ENCODE measurements around the gene S100PBP. TPM values are rescaled to one million over a fixed set of nuclear protein-coding genes. Genes with fewer than 3 reads are reported as not detected.

Gene S100PBP
- total RNA-seq, 4 donors from 2014 or later: 14.9 to 24.1 (median 18.6) TPM

GRCh38 chr1:32779242-32779641 lies 38.2 kb upstream of the S100PBP start:
- Histone ChIP-seq H3K27me3 (no peaks in the 10 kb centered on the region), H3K4me3 (no peak overlapping the region), H3K4me1 (peaks cover 0 to 12% (median 10%) of the 10 kb centered on the region in 4 donors), H3K36me3 (peaks cover 49 to 100% (median 97%) of the 10 kb centered on the region in 4 donors), H3K27ac (replicated peaks in 1 of 4) (no peak overlapping the region), H3K9me3 (no peaks in the 10 kb centered on the region)
- TF ChIP-seq POLR2AphosphoS5 (IDR thresholded peaks at IDR 0.05): no peak
- no peak for TF ChIP-seq EP300 (IDR thresholded peaks at IDR 0.05)
- TF ChIP-seq CTCF (IDR thresholded peaks at IDR 0.05): no peak
- no peak for TF ChIP-seq POLR2A (IDR thresholded peaks at IDR 0.05; ENCODE audit: low read depth)
- no peak for DNase-seq (ENCODE audit: extremely low spot score)
- 90% methylated on average over 2 of the region's 5 CpGs for WGBS
- intact Hi-C loops (cut with DNase I): loop anchor here (10.0 kb wide), 1 partner anchor 264 kb away; no protein-coding TSS in a partner anchor

DNA sequence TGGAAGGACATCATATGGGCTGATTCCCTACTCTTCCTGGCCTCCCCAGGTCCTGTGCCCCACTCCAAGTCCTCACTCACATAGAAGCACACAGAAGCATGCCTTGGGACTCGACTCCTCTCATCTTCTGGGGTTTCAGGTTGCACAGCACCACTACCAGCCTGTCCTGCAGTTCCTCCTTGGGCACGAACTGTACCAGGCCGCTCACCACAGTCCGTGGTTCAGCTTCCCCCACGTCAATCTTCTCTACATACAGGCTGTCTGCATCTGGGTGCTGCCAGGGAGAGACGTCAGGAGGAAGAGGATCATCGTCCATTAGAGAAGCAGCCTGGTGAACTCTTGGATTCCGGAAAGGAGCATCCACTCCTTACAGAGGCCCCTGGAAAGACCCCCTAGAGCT lies 37.4 kb upstream of the S100PBP start:
- Histone ChIP-seq H3K9me3 (no peaks in the 10 kb centered on the region), H3K27ac (replicated peaks in 1 of 4) (no peak overlapping the region), H3K36me3 (peaks cover 53 to 100% (median 97%) of the 10 kb centered on the region in 4 donors), H3K4me3 (no peak overlapping the region), H3K27me3 (no peaks in the 10 kb centered on the region), H3K4me1 (peaks cover 0 to 10% (median 9%) of the 10 kb centered on the region in 4 donors)
- DNase-seq (ENCODE audit: extremely low spot score): no peak
- 95% methylated on average over 8 of the region's 8 CpGs for WGBS
- intact Hi-C loops (cut with DNase I): no loop called here
- TF ChIP-seq POLR2AphosphoS5 (IDR thresholded peaks at IDR 0.05): no peak
- no peak for TF ChIP-seq CTCF (IDR thresholded peaks at IDR 0.05)
- no peak for TF ChIP-seq POLR2A (IDR thresholded peaks at IDR 0.05; ENCODE audit: low read depth)
- TF ChIP-seq EP300 (IDR thresholded peaks at IDR 0.05): no peak

DNA sequence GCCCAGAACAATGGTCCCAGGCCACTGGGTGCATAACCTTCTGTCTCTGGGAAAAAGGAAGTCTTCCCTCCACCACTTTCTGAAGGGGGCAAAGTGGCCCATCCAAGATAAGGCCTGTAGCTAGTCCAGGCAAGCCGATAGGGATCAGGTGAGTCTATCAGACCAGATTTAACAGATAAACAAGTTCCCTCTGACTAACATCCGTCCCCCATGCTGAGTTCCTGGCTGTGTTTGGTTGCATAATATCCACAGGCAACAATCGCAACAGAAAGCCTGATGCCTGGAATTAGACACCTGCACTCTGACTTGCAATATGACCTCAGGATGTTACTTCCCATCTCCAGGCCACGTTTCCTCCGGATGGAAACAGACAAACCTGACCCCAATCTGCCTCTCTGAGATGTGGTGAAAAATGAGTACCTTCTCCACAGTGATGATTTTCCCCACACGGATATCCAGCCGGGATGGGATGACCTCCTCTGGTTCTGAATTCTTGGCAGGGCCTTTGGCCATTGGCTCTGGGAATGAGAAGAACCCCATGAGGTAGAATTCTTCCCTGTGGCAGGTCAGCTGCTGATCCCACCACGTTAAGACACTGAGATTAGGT lies 36.7 kb upstream of the S100PBP start:
- no peak for DNase-seq (ENCODE audit: extremely low spot score)
- no peak overlapping the region for H3K27ac ChIP-seq (replicated peaks in 1 of 4)
- TF ChIP-seq CTCF (IDR thresholded peaks at IDR 0.05) (no peak), POLR2A (IDR thresholded peaks at IDR 0.05; ENCODE audit: low read depth) (no peak), POLR2AphosphoS5 (IDR thresholded peaks at IDR 0.05) (no peak), EP300 (IDR thresholded peaks at IDR 0.05) (no peak)
- H3K27me3 ChIP-seq: no peaks in the 10 kb centered on the region
- no peak overlapping the region for H3K4me3 ChIP-seq
- intact Hi-C loops (cut with DNase I): no loop called here
- peaks cover 0 to 3% (median 2%) of the 10 kb centered on the region in 4 donors for H3K4me1 ChIP-seq
- WGBS: 80% methylated on average over 8 of the region's 8 CpGs
- no peaks in the 10 kb centered on the region for H3K9me3 ChIP-seq
- peaks cover 54 to 100% (median 97%) of the 10 kb centered on the region in 4 donors for H3K36me3 ChIP-seq

DNA sequence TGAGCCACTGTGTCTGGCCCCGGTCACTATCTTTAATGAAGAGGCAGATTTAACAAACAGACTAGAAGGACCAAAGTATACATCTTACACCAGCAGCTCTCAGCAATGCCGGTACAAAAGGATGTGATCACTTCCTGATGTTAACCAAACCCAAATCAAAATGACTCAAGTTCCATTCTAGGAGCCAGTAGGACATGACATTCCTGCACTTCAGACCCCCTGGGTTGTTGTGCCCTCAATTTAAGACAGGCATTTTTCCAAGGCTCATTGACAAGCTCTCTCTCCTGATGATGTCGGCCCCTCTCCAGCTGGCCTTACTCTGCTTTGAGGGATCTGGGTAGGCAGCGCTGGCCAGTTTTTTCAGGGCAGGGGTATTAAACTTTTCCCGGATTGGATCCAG lies 35.4 kb upstream of the S100PBP start:
- TF ChIP-seq EP300 (IDR thresholded peaks at IDR 0.05) (no peak), POLR2A (IDR thresholded peaks at IDR 0.05; ENCODE audit: low read depth) (no peak), CTCF (IDR thresholded peaks at IDR 0.05) (no peak), POLR2AphosphoS5 (IDR thresholded peaks at IDR 0.05) (no peak)
- WGBS: 86% methylated on average over 5 of the region's 5 CpGs
- no peak for DNase-seq (ENCODE audit: extremely low spot score)
- Histone ChIP-seq H3K36me3 (peaks cover 54 to 100% (median 95%) of the 10 kb centered on the region in 4 donors), H3K4me1 (peaks cover 0 to 4% (median 0%) of the 10 kb centered on the region in 4 donors), H3K27ac (replicated peaks in 1 of 4) (no peak overlapping the region), H3K4me3 (no peak overlapping the region), H3K9me3 (no peaks in the 10 kb centered on the region), H3K27me3 (no peaks in the 10 kb centered on the region)
- intact Hi-C loops (cut with DNase I): no loop called here

All from esophagus muscularis mucosa (tissue), 4 donors.